Measurements from ENCODE around the gene SRP68. TPM values are rescaled to one million over a fixed set of nuclear protein-coding genes. Genes with fewer than 3 reads are reported as not detected.

SRP68 gene
- total and polyA plus RNA-seq, 4 donors = 17.7 to 36.7 (median 28.7) TPM

DNA sequence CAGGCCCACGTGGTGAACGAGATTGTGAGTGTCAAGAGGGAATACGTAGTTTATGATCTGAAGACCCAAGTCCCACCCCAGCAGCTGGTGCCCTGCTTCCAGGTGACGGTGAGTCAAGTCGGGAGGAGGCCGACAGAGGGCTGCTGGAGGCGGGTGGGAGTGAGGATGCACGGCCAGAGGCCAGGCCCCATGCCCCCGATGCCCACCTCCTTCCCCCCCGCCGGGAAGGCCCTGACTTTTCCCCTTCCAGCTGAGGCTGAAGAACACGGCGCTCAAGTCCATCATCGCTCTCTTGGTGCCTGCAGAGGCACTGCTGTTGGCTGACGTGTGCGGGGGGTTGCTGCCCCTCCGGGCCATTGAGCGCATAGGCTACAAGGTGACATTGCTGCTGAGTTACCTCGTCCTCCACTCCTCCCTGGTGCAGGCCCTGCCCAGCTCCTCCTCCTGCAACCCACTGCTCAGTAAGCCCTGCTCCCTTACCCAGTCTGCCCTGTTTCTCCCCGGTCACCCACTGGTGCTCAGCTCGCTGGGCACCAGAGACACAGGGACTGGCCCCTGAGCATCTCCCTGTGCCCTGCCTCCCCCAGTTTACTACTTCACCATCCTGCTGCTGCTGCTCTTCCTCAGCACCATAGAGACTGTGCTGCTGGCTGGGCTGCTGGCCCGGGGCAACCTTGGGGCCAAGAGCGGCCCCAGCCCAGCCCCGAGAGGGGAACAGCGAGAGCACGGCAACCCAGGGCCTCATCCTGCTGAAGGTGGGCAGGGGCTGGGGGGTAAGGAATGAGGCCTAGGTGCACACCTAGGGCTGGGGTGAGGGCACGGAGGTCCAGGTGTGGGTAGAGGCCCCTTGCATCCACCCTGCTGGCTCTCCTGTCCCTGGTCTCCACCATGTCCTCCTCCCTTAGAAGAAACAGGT, 9.2 kb upstream of the SRP68 start (continued):
- TF ChIP-seq ZBTB33 (IDR thresholded peaks at IDR 0.05) (no peak), RXRA (IDR thresholded peaks at IDR 0.05) (no peak)

- TF ChIP-seq HNF4G (IDR thresholded peaks at IDR 0.05) (no peak), SP1 (IDR thresholded peaks at IDR 0.05) (no peak), CTCF (IDR thresholded peaks at IDR 0.05; ENCODE audit: low read depth, low read length, missing input control) (no peak), HNF4A (conservative IDR thresholded peaks at IDR 0.05) (no peak), RAD21 (IDR thresholded peaks at IDR 0.05) (no peak), ATF3 (IDR thresholded peaks at IDR 0.05) (no peak), FOXA2 (IDR thresholded peaks at IDR 0.05) (no peak), FOXA1 (IDR thresholded peaks at IDR 0.05) (no peak), JUND (IDR thresholded peaks at IDR 0.05) (no peak), GABPA (IDR thresholded peaks at IDR 0.05 in 1 of 2, conservative IDR thresholded peaks at IDR 0.05 in 1 of 2) (no peak), MAX (IDR thresholded peaks at IDR 0.05) (no peak), TAF1 (conservative IDR thresholded peaks at IDR 0.05) (no peak), NR2F2 (IDR thresholded peaks at IDR 0.05) (no peak), YY1 (IDR thresholded peaks at IDR 0.05) (no peak), ZBTB33 (IDR thresholded peaks at IDR 0.05) (no peak), RXRA (IDR thresholded peaks at IDR 0.05) (no peak), EGR1 (IDR thresholded peaks at IDR 0.05; ENCODE audit: low read depth in 2 of 2) (no peak)
- TF ChIP-seq, protein P1, sequence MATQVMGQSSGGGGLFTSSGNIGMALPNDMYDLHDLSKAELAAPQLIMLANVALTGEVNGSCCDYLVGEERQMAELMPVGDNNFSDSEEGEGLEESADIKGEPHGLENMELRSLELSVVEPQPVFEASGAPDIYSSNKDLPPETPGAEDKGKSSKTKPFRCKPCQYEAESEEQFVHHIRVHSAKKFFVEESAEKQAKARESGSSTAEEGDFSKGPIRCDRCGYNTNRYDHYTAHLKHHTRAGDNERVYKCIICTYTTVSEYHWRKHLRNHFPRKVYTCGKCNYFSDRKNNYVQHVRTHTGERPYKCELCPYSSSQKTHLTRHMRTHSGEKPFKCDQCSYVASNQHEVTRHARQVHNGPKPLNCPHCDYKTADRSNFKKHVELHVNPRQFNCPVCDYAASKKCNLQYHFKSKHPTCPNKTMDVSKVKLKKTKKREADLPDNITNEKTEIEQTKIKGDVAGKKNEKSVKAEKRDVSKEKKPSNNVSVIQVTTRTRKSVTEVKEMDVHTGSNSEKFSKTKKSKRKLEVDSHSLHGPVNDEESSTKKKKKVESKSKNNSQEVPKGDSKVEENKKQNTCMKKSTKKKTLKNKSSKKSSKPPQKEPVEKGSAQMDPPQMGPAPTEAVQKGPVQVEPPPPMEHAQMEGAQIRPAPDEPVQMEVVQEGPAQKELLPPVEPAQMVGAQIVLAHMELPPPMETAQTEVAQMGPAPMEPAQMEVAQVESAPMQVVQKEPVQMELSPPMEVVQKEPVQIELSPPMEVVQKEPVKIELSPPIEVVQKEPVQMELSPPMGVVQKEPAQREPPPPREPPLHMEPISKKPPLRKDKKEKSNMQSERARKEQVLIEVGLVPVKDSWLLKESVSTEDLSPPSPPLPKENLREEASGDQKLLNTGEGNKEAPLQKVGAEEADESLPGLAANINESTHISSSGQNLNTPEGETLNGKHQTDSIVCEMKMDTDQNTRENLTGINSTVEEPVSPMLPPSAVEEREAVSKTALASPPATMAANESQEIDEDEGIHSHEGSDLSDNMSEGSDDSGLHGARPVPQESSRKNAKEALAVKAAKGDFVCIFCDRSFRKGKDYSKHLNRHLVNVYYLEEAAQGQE (IDR thresholded peaks at IDR 0.05) = no peak
- no peaks in the 10 kb centered on the region for H3K9me3 ChIP-seq (ENCODE audit: control insufficient read depth in 4 of 4, low read length in 3 of 4)
- H3K27me3 ChIP-seq (ENCODE audit: control insufficient read depth in 4 of 4, insufficient read depth in 4 of 4, low read length in 3 of 4) = peaks cover 0 to 12% (median 5%) of the 10 kb centered on the region in 4 donors
- peaks cover 7 to 29% (median 22%) of the 10 kb centered on the region in 4 donors for H3K36me3 ChIP-seq (ENCODE audit: control insufficient read depth in 4 of 4, insufficient read depth in 3 of 4, low read depth in 1 of 4, low read length in 3 of 4)
- no peak overlapping the region for H3K9ac ChIP-seq (ENCODE audit: low read depth in 1 of 2, low read length in 2 of 2)
- no peak overlapping the region for H3K27ac ChIP-seq (ENCODE audit: low read depth in 1 of 2, low read length in 2 of 2)
- no peak overlapping the region for H3K4me3 ChIP-seq (ENCODE audit: low read depth in 1 of 3, low read length in 3 of 3)
- DNase-seq (ENCODE audit: low spot score) = no peak
- WGBS = 47% methylated on average over 6 of the region's 6 CpGs
- peaks cover 0 to 13% (median 6%) of the 10 kb centered on the region in 4 donors for H3K4me1 ChIP-seq (ENCODE audit: control insufficient read depth in 4 of 4, insufficient read depth in 4 of 4, low read length in 3 of 4)
These were observed 8.5 kb upstream of the SRP68 start for GRCh38 chr17:76080768-76081287.
